ENCODE data around the gene SLC22A2.
"Not testable (repeated sequence)": the region's sequence is repeated elsewhere in the genome, so short reads cannot be mapped to it uniquely, and the experiment has no call there.

SLC22A2 gene

GRCh38 chr6:160258346-160259142, at the start of gene SLC22A2:
TSS of gene SLC22A2 (minus strand) at chr6:160258821. CDS start at chr6:160258757, 64 bp downstream.
- in situ Hi-C loops (cut with HindIII; ENCODE audit: low sequenced_read_pairs), result no loop called here

- in situ Hi-C loops (cut with HindIII; ENCODE audit: low sequenced_read_pairs), result no loop called here
Measured at GRCh38 chr6:160305926-160306713, 47.5 kb upstream of the SLC22A2 start.

- in situ Hi-C loops (cut with HindIII; ENCODE audit: low sequenced_read_pairs), result no loop called here
Measured at GRCh38 chr6:160303806-160304205, 45.2 kb upstream of the SLC22A2 start.

GRCh38 chr6:160302431-160303082, 43.9 kb upstream of the SLC22A2 start:
- in situ Hi-C loops (cut with HindIII; ENCODE audit: low sequenced_read_pairs), result not testable (repeated sequence)

GRCh38 chr6:160301339-160301738, 42.7 kb upstream of the SLC22A2 start:
- in situ Hi-C loops (cut with HindIII; ENCODE audit: low sequenced_read_pairs), result no loop called here

- in situ Hi-C loops (cut with HindIII; ENCODE audit: low sequenced_read_pairs), result no loop called here
Measured at GRCh38 chr6:160300076-160300695, 41.6 kb upstream of the SLC22A2 start.

GRCh38 chr6:160299559-160299958, 40.9 kb upstream of the SLC22A2 start:
- in situ Hi-C loops (cut with HindIII; ENCODE audit: low sequenced_read_pairs), result no loop called here

GRCh38 chr6:160298121-160298520, 39.5 kb upstream of the SLC22A2 start:
- in situ Hi-C loops (cut with HindIII; ENCODE audit: low sequenced_read_pairs), result no loop called here

- in situ Hi-C loops (cut with HindIII; ENCODE audit: low sequenced_read_pairs), result no loop called here
Measured at GRCh38 chr6:160297310-160297709, 38.7 kb upstream of the SLC22A2 start.

- in situ Hi-C loops (cut with HindIII; ENCODE audit: low sequenced_read_pairs), result no loop called here
Measured at GRCh38 chr6:160293844-160294243, 35.2 kb upstream of the SLC22A2 start.

GRCh38 chr6:160285541-160286105, 27.0 kb upstream of the SLC22A2 start:
- in situ Hi-C loops (cut with HindIII; ENCODE audit: low sequenced_read_pairs), result loop anchor here (5.0 kb wide), 1 partner anchor 63 kb away; no protein-coding TSS in a partner anchor

GRCh38 chr6:160284575-160284974, 26.0 kb upstream of the SLC22A2 start:
- in situ Hi-C loops (cut with HindIII; ENCODE audit: low sequenced_read_pairs), result no loop called here

GRCh38 chr6:160282444-160282843, 23.8 kb upstream of the SLC22A2 start:
- in situ Hi-C loops (cut with HindIII; ENCODE audit: low sequenced_read_pairs), result no loop called here

GRCh38 chr6:160279850-160280249, 21.2 kb upstream of the SLC22A2 start:
- in situ Hi-C loops (cut with HindIII; ENCODE audit: low sequenced_read_pairs), result no loop called here

- in situ Hi-C loops (cut with HindIII; ENCODE audit: low sequenced_read_pairs), result no loop called here
Measured at GRCh38 chr6:160278786-160279310, 20.2 kb upstream of the SLC22A2 start.

- in situ Hi-C loops (cut with HindIII; ENCODE audit: low sequenced_read_pairs), result no loop called here
Measured at GRCh38 chr6:160278311-160278710, 19.7 kb upstream of the SLC22A2 start.

- in situ Hi-C loops (cut with HindIII; ENCODE audit: low sequenced_read_pairs), result no loop called here
Measured at GRCh38 chr6:160277546-160277945, 18.9 kb upstream of the SLC22A2 start.

- in situ Hi-C loops (cut with HindIII; ENCODE audit: low sequenced_read_pairs), result no loop called here
Measured at GRCh38 chr6:160277144-160277543, 18.5 kb upstream of the SLC22A2 start.

- in situ Hi-C loops (cut with HindIII; ENCODE audit: low sequenced_read_pairs), result no loop called here
Measured at GRCh38 chr6:160276126-160276525, 17.5 kb upstream of the SLC22A2 start.

GRCh38 chr6:160275511-160276003, 16.9 kb upstream of the SLC22A2 start:
- in situ Hi-C loops (cut with HindIII; ENCODE audit: low sequenced_read_pairs), result no loop called here
